22Rv1 (cell line): ENCODE measurements around the gene C4orf50.

Experiments
- ZFX ChIP-seq: fragments of 450-650 bp; IDR thresholded peaks from 2 replicates; pipeline ENCODE4 v1.6.1; 2017; ENCODE audit warnings: antibody characterized with exemption, borderline replicate concordance
- TF ChIP-seq, protein P1 (sequence below): fragments of 450-650 bp; IDR thresholded peaks from 2 replicates; pipeline ENCODE4 v1.5.1; 2017; ENCODE audit warnings: mild to moderate bottlenecking

DNA sequence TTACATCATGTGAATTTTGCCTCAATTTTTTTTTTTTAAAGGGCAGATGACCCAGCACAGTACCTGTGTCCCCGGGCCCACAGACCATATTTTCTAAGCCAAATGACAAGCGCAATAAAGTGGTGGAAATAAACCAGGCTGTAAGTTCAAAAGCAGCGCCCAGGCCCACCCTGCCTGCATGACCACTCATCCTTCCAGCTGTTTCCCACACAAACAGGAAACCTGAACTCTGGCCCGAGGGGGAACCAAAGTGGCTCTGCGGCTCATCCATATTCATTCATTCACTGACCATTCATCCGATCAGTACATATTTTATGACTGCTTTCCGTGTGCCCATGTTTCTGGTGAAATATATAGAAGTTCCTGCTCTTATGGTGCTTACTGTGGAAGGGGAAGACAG lies 91.6 kb downstream of the C4orf50 start:
- TF ChIP-seq, protein P1, sequence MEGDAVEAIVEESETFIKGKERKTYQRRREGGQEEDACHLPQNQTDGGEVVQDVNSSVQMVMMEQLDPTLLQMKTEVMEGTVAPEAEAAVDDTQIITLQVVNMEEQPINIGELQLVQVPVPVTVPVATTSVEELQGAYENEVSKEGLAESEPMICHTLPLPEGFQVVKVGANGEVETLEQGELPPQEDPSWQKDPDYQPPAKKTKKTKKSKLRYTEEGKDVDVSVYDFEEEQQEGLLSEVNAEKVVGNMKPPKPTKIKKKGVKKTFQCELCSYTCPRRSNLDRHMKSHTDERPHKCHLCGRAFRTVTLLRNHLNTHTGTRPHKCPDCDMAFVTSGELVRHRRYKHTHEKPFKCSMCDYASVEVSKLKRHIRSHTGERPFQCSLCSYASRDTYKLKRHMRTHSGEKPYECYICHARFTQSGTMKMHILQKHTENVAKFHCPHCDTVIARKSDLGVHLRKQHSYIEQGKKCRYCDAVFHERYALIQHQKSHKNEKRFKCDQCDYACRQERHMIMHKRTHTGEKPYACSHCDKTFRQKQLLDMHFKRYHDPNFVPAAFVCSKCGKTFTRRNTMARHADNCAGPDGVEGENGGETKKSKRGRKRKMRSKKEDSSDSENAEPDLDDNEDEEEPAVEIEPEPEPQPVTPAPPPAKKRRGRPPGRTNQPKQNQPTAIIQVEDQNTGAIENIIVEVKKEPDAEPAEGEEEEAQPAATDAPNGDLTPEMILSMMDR = no peak
- TF ChIP-seq ZFX = no peak
